Activated naive CD4-positive, alpha-beta T cell treated with anti-CD3 and anti-CD28 coated beads, Interleukin-2, amount 10 ng/mL, durations not matched to agents 7 days and 5 days (primary cell): Measurements from ENCODE around the gene GBE1.
A peak's percentile ranks its signal among the peaks of the same experiment; 100 is the strongest.
"Not testable (repeated sequence)": the region's sequence is repeated elsewhere in the genome, so short reads cannot be mapped to it uniquely, and the experiment has no call there.

Experiments
- CTCF ChIA-PET: fragments of 350-600 bp; sonication (Branson Sonifier 250); formaldehyde crosslinking; loops from one replicate; lab custom pipeline; 2021; ENCODE audit warnings: antibody characterized with exemption; lab: Charles Lee
- DNase-seq: peaks from one replicate; pipeline ENCODE4 v3.0.0-alpha.2; 2020
- H3K27ac Mint-ChIP-seq: one replicate; pipeline ENCODE4 v1.8.0; 2021; ENCODE audit warnings: mild to moderate bottlenecking, moderate library complexity, mixed read lengths
- H3K27me3 Mint-ChIP-seq: one replicate; pipeline ENCODE4 v1.8.0; 2021; ENCODE audit warnings: mild to moderate bottlenecking, mixed read lengths
- H3K36me3 Mint-ChIP-seq: one replicate; pipeline ENCODE4 v1.8.0; 2021; ENCODE audit warnings: mixed read lengths
- H3K4me1 Mint-ChIP-seq: one replicate; pipeline ENCODE4 v1.8.0; 2021; ENCODE audit warnings: mixed read lengths
- H3K4me3 Mint-ChIP-seq: one replicate; pipeline ENCODE4 v1.8.0; 2021; ENCODE audit warnings: mild to moderate bottlenecking, moderate library complexity, mixed read lengths
- H3K9me3 Mint-ChIP-seq: one replicate; pipeline ENCODE4 v1.8.0; 2021; ENCODE audit warnings: mixed read lengths

Gene GBE1

GRCh38 chr3:81492471-81492870 lies 269.0 kb downstream of the GBE1 start:
- H3K9me3 Mint-ChIP-seq, H3K36me3 Mint-ChIP-seq, H3K4me1 Mint-ChIP-seq, H3K27ac Mint-ChIP-seq, H3K27me3 Mint-ChIP-seq, DNase-seq, H3K4me3 Mint-ChIP-seq, CTCF ChIA-PET: not testable (repeated sequence)

GRCh38 chr3:81492040-81492439 lies 269.4 kb downstream of the GBE1 start:
- no peak overlapping the region for H3K27ac Mint-ChIP-seq
- CTCF ChIA-PET, result no interaction called here
- DNase-seq, result no peak
- no peaks in the 10 kb centered on the region for H3K9me3 Mint-ChIP-seq
- no peaks in the 10 kb centered on the region for H3K36me3 Mint-ChIP-seq
- no peaks in the 10 kb centered on the region for H3K27me3 Mint-ChIP-seq
- no peaks in the 10 kb centered on the region for H3K4me1 Mint-ChIP-seq
- H3K4me3 Mint-ChIP-seq, result no peak overlapping the region

- no peaks in the 10 kb centered on the region for H3K9me3 Mint-ChIP-seq
- H3K4me3 Mint-ChIP-seq, result no peak overlapping the region
- no peaks in the 10 kb centered on the region for H3K27me3 Mint-ChIP-seq
- CTCF ChIA-PET, result interaction anchor here (0.6 to 2.2 kb wide), 13 partner anchors 9 to 643 kb away, joined by 3 to 13 read pairs (median 3); no protein-coding TSS in a partner anchor
- no peaks in the 10 kb centered on the region for H3K36me3 Mint-ChIP-seq
- DNase-seq, result peak; percentile 85
- H3K27ac Mint-ChIP-seq, result no peak overlapping the region
- H3K4me1 Mint-ChIP-seq, result no peaks in the 10 kb centered on the region
Observed at GRCh38 chr3:81490541-81491288, 270.7 kb downstream of the GBE1 start.

- DNase-seq, result no peak
Observed at GRCh38 chr3:81485444-81485865, 276.0 kb downstream of the GBE1 start.

GRCh38 chr3:81484520-81484919 lies 276.9 kb downstream of the GBE1 start:
- no peaks in the 10 kb centered on the region for H3K4me1 Mint-ChIP-seq
- no peak overlapping the region for H3K4me3 Mint-ChIP-seq
- no peak overlapping the region for H3K27ac Mint-ChIP-seq
- H3K27me3 Mint-ChIP-seq, result no peaks in the 10 kb centered on the region
- DNase-seq, result no peak
- no peaks in the 10 kb centered on the region for H3K36me3 Mint-ChIP-seq
- no peaks in the 10 kb centered on the region for H3K9me3 Mint-ChIP-seq
- CTCF ChIA-PET, result no interaction called here

More at GRCh38 chr3:81485444-81485865, 276.0 kb downstream of the GBE1 start:
- H3K4me3 Mint-ChIP-seq, result no peak overlapping the region
- CTCF ChIA-PET, result no interaction called here
- no peak overlapping the region for H3K27ac Mint-ChIP-seq
- H3K27me3 Mint-ChIP-seq, result no peaks in the 10 kb centered on the region
- no peaks in the 10 kb centered on the region for H3K36me3 Mint-ChIP-seq
- H3K9me3 Mint-ChIP-seq, result no peaks in the 10 kb centered on the region
- H3K4me1 Mint-ChIP-seq, result no peaks in the 10 kb centered on the region

GRCh38 chr3:81483046-81483445 lies 278.4 kb downstream of the GBE1 start:
- Mint-ChIP-seq H3K27me3 (no peaks in the 10 kb centered on the region), H3K36me3 (no peaks in the 10 kb centered on the region), H3K27ac (no peak overlapping the region), H3K4me3 (no peak overlapping the region), H3K9me3 (no peaks in the 10 kb centered on the region), H3K4me1 (no peaks in the 10 kb centered on the region)
- CTCF ChIA-PET, result no interaction called here
- DNase-seq, result no peak

GRCh38 chr3:81477740-81478139 lies 283.7 kb downstream of the GBE1 start:
- Mint-ChIP-seq H3K4me1 (no peaks in the 10 kb centered on the region), H3K9me3 (no peaks in the 10 kb centered on the region), H3K4me3 (no peak overlapping the region), H3K36me3 (no peaks in the 10 kb centered on the region), H3K27me3 (no peaks in the 10 kb centered on the region), H3K27ac (no peak overlapping the region)
- no peak for DNase-seq
- CTCF ChIA-PET, result interaction anchor here (2.6 kb wide), 1 partner anchor 13 kb away, joined by 10 read pairs; no protein-coding TSS in a partner anchor

GRCh38 chr3:81476692-81477091 lies 284.8 kb downstream of the GBE1 start:
- H3K36me3 Mint-ChIP-seq, result no peaks in the 10 kb centered on the region
- no peak for DNase-seq
- H3K9me3 Mint-ChIP-seq, result no peaks in the 10 kb centered on the region
- no peaks in the 10 kb centered on the region for H3K4me1 Mint-ChIP-seq
- H3K27ac Mint-ChIP-seq, result no peak overlapping the region
- no peak overlapping the region for H3K4me3 Mint-ChIP-seq
- no peaks in the 10 kb centered on the region for H3K27me3 Mint-ChIP-seq
- CTCF ChIA-PET, result no interaction called here

- no peaks in the 10 kb centered on the region for H3K9me3 Mint-ChIP-seq
- no peaks in the 10 kb centered on the region for H3K27me3 Mint-ChIP-seq
- H3K4me1 Mint-ChIP-seq, result no peaks in the 10 kb centered on the region
- DNase-seq, result no peak
- no peak overlapping the region for H3K27ac Mint-ChIP-seq
- H3K4me3 Mint-ChIP-seq, result no peak overlapping the region
- CTCF ChIA-PET, result no interaction called here
- H3K36me3 Mint-ChIP-seq, result no peaks in the 10 kb centered on the region
Observed at GRCh38 chr3:81472600-81473362, 288.7 kb downstream of the GBE1 start.

- no peak for DNase-seq
- H3K9me3 Mint-ChIP-seq, result no peaks in the 10 kb centered on the region
Observed at GRCh38 chr3:81470524-81471278, 290.7 kb downstream of the GBE1 start.

GRCh38 chr3:81468391-81468790 lies 293.1 kb downstream of the GBE1 start:
- Mint-ChIP-seq H3K9me3 (no peaks in the 10 kb centered on the region), H3K4me3 (no peak overlapping the region), H3K36me3 (no peaks in the 10 kb centered on the region)

More at GRCh38 chr3:81470524-81471278, 290.7 kb downstream of the GBE1 start:
- Mint-ChIP-seq H3K27ac (no peak overlapping the region), H3K27me3 (no peaks in the 10 kb centered on the region), H3K36me3 (no peaks in the 10 kb centered on the region), H3K4me1 (no peaks in the 10 kb centered on the region), H3K4me3 (no peak overlapping the region)
- CTCF ChIA-PET, result no interaction called here

GRCh38 chr3:81466201-81466560 lies 295.3 kb downstream of the GBE1 start:
- Mint-ChIP-seq H3K27me3 (no peaks in the 10 kb centered on the region), H3K9me3 (no peaks in the 10 kb centered on the region), H3K27ac (no peak overlapping the region), H3K4me3 (no peak overlapping the region), H3K36me3 (no peaks in the 10 kb centered on the region), H3K4me1 (no peaks in the 10 kb centered on the region)
- CTCF ChIA-PET, result no interaction called here
- no peak for DNase-seq

More at GRCh38 chr3:81468391-81468790, 293.1 kb downstream of the GBE1 start:
- H3K27ac Mint-ChIP-seq, result no peak overlapping the region
- no peaks in the 10 kb centered on the region for H3K4me1 Mint-ChIP-seq
- no peak for DNase-seq
- CTCF ChIA-PET, result no interaction called here
- no peaks in the 10 kb centered on the region for H3K27me3 Mint-ChIP-seq

GRCh38 chr3:81465510-81466200 lies 295.8 kb downstream of the GBE1 start:
- Mint-ChIP-seq H3K9me3 (no peaks in the 10 kb centered on the region), H3K4me3 (no peak overlapping the region), H3K27me3 (no peaks in the 10 kb centered on the region), H3K27ac (no peak overlapping the region), H3K4me1 (no peaks in the 10 kb centered on the region), H3K36me3 (no peaks in the 10 kb centered on the region)
- CTCF ChIA-PET, result no interaction called here
- DNase-seq, result no peak

- no peak overlapping the region for H3K4me3 Mint-ChIP-seq
- no peaks in the 10 kb centered on the region for H3K27me3 Mint-ChIP-seq
- no peaks in the 10 kb centered on the region for H3K36me3 Mint-ChIP-seq
- no peak overlapping the region for H3K27ac Mint-ChIP-seq
- no peak for DNase-seq
- no peaks in the 10 kb centered on the region for H3K4me1 Mint-ChIP-seq
- CTCF ChIA-PET, result no interaction called here
- no peaks in the 10 kb centered on the region for H3K9me3 Mint-ChIP-seq
Observed at GRCh38 chr3:81463781-81464180, 297.7 kb downstream of the GBE1 start.
